HG03442 (cell line): ENCODE measurements around the gene COL19A1.
A peak's percentile ranks its signal among the peaks of the same experiment; 100 is the strongest.

ENCODE experiments used
- ATAC-seq: cut with Tn5 transposase; IDR thresholded peaks from one replicate; pipeline ENCODE4 v1.9.1; 2021; ENCODE audit warnings: mild to moderate bottlenecking, moderate library complexity; ENCODE audit not compliant: unreplicated experiment

COL19A1 gene

GRCh38 chr6:70051197-70052124, 185.1 kb downstream of the COL19A1 start:
- ATAC-seq: no peak

- ATAC-seq: no peak
Observed at GRCh38 chr6:70059039-70059719, 192.8 kb downstream of the COL19A1 start.

GRCh38 chr6:70060680-70061079, 194.3 kb downstream of the COL19A1 start:
- no peak for ATAC-seq

DNA sequence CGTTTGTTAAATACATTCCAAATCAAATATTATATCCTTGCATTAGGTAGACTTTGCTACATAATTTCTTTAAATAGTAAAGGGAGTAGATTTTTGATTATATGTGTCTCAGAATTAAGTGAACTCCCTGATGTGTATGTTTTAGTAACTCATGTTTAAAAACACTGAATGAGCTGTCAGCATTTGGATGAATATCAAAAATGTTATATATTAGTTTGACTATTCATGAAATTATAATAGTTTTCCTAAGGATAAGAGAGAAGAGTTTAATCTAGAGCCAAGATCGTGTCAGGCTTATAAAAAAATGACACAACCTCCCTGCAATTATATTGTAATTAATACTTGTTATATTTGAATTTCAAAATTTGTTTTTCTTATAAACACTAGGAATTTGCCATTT, 195.2 kb downstream of the COL19A1 start:
- no peak for ATAC-seq

- ATAC-seq: no peak
Observed at GRCh38 chr6:70062010-70062409, 195.7 kb downstream of the COL19A1 start.

- no peak for ATAC-seq
Observed at GRCh38 chr6:70072540-70073179, 206.3 kb downstream of the COL19A1 start.

- ATAC-seq: no peak
Observed at GRCh38 chr6:70073637-70074036, 207.3 kb downstream of the COL19A1 start.

DNA sequence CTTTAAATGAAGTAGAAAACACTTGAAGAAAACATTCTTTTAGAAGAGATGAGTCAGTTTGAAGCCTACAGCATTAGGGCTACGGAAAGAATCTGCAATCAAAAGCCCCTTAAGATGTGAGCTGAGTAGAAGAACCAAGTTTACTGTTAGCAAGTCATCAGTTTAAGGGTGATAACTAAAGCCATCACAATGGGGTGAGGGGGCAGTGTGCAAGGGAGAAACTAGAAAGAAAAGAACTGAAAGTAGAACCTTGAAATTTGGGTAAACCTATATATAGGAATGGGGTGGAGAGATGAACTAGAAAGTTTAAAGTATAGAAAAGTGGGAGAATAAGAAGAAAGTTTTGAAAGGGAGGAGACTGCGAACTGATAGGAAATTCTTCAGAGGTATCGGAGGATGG, 212.9 kb downstream of the COL19A1 start:
- no peak for ATAC-seq

GRCh38 chr6:70080443-70081070, 214.2 kb downstream of the COL19A1 start:
- no peak for ATAC-seq

- ATAC-seq: no peak
Observed at GRCh38 chr6:70082830-70083229, 216.5 kb downstream of the COL19A1 start.

GRCh38 chr6:70086806-70087205, 220.4 kb downstream of the COL19A1 start:
- no peak for ATAC-seq

DNA sequence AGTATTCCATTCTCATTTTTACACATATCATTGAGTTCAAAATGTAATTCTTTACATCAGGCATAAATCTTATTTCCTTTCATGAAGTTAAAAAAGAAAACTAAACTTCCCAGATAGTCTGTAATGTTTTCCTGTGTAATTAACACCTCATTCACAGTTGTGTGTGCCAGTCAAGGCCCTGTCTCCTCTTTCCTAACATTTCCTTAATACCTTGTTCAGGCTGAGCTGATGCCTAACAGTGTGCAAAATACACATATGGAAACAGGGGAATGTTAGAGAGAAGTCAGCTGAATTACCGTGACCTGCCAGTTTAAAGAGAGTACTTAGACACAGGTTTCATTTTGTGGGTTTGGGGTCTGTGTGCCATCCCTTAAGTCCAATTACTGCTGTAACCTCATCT, 227.8 kb downstream of the COL19A1 start:
- ATAC-seq: no peak

GRCh38 chr6:70099732-70100131, 233.4 kb downstream of the COL19A1 start:
- ATAC-seq: no peak

DNA sequence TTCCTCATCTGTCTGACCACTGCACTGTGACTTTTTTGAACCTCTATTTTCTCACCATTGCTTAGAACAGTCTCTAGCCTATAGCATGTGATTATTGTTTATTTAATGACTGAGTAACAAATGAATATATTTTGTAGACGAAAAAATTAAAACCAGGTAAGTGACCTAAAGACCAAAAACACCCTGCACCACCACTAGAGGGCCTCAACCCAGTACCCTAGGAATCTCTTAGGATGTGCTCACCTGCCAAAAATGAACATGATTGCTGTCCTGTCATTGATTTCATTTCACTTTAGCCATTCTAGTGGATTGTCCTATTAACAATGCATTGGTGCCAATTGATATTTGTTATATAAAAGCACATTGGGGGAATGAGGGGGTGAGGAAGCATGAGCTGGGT, 237.4 kb downstream of the COL19A1 start:
- ATAC-seq: no peak

GRCh38 chr6:70107852-70108629, 241.7 kb downstream of the COL19A1 start:
- ATAC-seq: peak; percentile 43

GRCh38 chr6:70110126-70111022, 244.0 kb downstream of the COL19A1 start:
- ATAC-seq: peak; percentile 39

- ATAC-seq: no peak
Observed at GRCh38 chr6:70111737-70112136, 245.4 kb downstream of the COL19A1 start.

DNA sequence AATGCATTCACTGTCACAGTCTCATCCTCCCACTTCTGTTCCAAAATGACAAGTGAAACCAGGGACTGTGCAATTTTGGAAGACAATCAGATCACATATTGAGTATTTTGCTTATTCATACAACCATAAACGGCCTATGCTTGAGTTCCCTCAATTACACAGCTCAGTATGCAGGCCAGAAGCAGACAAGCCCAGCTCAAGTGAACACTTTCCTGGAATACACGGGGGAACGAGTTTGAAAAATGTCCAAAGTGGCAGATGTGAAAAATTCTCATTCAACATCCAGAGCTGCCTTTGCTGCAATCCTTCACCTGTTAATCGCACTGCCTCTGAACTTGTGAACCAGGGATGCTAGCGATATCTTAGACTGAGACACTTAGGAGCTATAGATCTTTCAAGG, 246.4 kb downstream of the COL19A1 start:
- no peak for ATAC-seq

- no peak for ATAC-seq
Observed at GRCh38 chr6:70113171-70113570, 246.8 kb downstream of the COL19A1 start.
